SK-N-SH (cell line): ENCODE data around the gene PLD1.

Experiments
- ELF1 ChIP-seq: IDR thresholded peaks from 2 replicates; pipeline ENCODE4 v1.4.0; 2012
- EP300 ChIP-seq, 2 experiments: IDR thresholded peaks; 2 replicates each; pipeline versions ENCODE4 v1.4.0 to v1.6.1; 2012; ENCODE audit warnings: borderline replicate concordance in 1 of 2, low read depth in 1 of 2, low read length in 1 of 2
- FOXM1 ChIP-seq: IDR thresholded peaks from 2 replicates; pipeline ENCODE4 v1.4.0; 2012; ENCODE audit warnings: low read depth, mild to moderate bottlenecking
- MEF2A ChIP-seq: IDR thresholded peaks from 2 replicates; pipeline ENCODE4 v1.4.0; 2012; ENCODE audit warnings: low read depth, borderline replicate concordance
- MXI1 ChIP-seq: IDR thresholded peaks from 2 replicates; pipeline ENCODE4 v1.6.1; 2012; ENCODE audit warnings: mild to moderate bottlenecking, low read depth, low read length, improper control_type of control experiment
- NFIC ChIP-seq: IDR thresholded peaks from 2 replicates; pipeline ENCODE4 v1.4.0; 2012; ENCODE audit warnings: borderline replicate concordance
- POLR2AphosphoS5 ChIP-seq: IDR thresholded peaks from 2 replicates; pipeline ENCODE4 v1.6.1; 2012; ENCODE audit warnings: low read depth, low read length
- SMC3 ChIP-seq: IDR thresholded peaks from 2 replicates; pipeline ENCODE4 v1.6.1; 2012; ENCODE audit warnings: low read depth, low read length, improper control_type of control experiment
- TEAD4 ChIP-seq: IDR thresholded peaks from 2 replicates; pipeline ENCODE4 v1.4.0; 2012; ENCODE audit warnings: mild to moderate bottlenecking, borderline replicate concordance; ENCODE audit not compliant: insufficient read depth
- TF ChIP-seq, protein P1 (sequence below): fragments of 200-600 bp; sonication (generic); IDR thresholded peaks from 2 replicates; pipeline ENCODE4 v1.6.1; 2017; ENCODE audit warnings: antibody characterized with exemption, mild to moderate bottlenecking, moderate library complexity
- TF ChIP-seq, protein P2 (sequence below): IDR thresholded peaks from 2 replicates; pipeline ENCODE4 v1.4.0; 2012; ENCODE audit warnings: low read depth

DNA sequence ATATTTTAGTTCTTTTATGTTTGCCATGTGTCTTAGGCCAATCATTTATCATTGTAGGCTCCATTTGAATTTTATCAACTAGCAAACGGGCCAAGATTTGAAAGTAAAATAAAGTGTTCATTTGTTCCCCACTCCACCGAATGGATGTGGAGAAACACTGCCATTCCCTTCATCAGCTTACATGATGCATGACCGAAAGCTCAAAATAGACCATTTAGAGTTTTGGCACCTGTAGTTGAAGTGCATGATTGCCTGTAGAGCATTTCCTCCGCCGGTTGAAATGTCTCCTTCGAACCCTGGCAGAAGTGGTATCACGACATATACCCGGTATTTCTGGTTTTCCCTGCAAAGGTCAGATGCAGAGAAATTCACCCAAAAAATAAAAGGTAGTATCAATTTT is 165.6 kb downstream of the PLD1 start:
- TF ChIP-seq MEF2A (no peak), EP300 (IDR thresholded peaks at IDR 0.05; ENCODE audit: borderline replicate concordance in 1 of 2, low read depth in 1 of 2, low read length in 1 of 2) (no peak), POLR2AphosphoS5 (no peak), SMC3 (no peak), NFIC (no peak), FOXM1 (no peak), TEAD4 (no peak), MXI1 (no peak), ELF1 (no peak)
- TF ChIP-seq, protein P1, sequence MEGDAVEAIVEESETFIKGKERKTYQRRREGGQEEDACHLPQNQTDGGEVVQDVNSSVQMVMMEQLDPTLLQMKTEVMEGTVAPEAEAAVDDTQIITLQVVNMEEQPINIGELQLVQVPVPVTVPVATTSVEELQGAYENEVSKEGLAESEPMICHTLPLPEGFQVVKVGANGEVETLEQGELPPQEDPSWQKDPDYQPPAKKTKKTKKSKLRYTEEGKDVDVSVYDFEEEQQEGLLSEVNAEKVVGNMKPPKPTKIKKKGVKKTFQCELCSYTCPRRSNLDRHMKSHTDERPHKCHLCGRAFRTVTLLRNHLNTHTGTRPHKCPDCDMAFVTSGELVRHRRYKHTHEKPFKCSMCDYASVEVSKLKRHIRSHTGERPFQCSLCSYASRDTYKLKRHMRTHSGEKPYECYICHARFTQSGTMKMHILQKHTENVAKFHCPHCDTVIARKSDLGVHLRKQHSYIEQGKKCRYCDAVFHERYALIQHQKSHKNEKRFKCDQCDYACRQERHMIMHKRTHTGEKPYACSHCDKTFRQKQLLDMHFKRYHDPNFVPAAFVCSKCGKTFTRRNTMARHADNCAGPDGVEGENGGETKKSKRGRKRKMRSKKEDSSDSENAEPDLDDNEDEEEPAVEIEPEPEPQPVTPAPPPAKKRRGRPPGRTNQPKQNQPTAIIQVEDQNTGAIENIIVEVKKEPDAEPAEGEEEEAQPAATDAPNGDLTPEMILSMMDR: no peak
- TF ChIP-seq, protein P2, sequence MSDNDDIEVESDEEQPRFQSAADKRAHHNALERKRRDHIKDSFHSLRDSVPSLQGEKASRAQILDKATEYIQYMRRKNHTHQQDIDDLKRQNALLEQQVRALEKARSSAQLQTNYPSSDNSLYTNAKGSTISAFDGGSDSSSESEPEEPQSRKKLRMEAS: no peak
